Activated gamma-delta T cell treated with anti-CD3 and anti-CD28 coated beads, Interleukin-2, amount 50 U/mL, for 16 hours (primary cell): ENCODE measurements around the gene TSR3.
A peak's percentile ranks its signal among the peaks of the same experiment; 100 is the strongest.

ENCODE experiments used
- DNase-seq: peaks from one replicate; pipeline ENCODE4 v3.0.0-alpha.2; 2020; ENCODE audit warnings: low read depth

The TSR3 gene

DNA sequence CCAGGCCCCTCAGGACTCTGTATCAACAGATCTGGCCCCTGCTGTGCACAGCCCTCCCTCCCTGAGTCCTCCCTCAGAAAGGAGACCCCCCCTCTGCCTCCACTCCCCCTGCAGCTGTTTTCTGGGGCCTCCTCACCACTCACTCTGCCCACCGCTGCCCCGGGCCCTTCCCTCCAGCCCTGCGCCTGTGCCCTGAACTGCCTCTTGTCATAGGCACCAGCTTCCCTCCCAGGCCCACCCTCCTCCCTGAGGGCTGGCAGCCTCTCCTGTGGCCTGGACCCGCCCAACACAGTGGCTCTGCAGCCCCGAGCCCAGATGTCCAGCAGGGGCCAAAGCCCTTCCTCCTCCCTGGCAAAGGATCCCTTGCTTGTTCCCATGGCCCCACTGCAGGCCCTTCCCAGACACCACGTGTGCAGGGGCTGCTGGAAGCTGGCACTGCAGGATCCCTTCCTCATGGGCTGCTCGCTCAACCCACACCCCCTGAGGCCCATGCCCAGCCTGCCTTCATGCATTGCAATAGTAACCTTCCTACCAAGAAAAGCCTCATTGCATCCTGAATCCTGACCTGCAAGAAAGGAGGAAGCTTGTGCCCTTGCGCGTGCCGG lies 25.8 kb upstream of the TSR3 start:
- no peak for DNase-seq

DNA sequence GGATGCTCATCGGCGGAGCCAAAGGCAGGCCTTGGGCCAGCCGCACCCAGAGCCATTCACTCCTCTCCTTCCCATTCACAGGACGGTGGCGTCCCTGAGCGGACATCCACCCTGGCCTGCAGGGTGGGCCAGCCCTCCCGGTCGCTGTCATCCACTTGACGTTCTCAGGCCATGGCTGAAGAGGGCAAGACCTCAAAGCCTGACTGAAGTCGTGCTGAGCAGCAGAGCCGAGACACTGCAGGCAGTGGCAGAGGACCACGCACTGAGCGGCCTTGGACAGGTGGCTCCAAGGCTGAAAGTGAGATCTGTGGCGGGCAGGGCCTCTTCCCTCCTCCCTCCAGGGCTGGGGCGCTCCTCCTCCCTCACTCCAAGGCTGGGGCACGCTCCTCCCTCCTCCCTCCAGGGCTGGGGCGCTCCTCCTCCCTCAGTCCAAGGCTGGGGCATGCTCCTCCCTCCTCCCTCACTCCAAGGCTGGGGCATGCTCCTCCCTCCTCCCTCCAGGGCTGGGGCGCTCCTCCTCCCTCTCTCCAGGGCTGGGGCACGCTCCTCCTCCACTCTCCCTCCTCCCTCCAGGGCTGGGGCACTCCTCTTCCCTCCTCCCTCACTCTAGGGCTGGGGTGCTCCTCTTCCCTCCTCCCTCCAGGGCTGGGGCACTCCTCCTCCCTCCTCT lies 24.2 kb upstream of the TSR3 start:
- DNase-seq: no peak

DNA sequence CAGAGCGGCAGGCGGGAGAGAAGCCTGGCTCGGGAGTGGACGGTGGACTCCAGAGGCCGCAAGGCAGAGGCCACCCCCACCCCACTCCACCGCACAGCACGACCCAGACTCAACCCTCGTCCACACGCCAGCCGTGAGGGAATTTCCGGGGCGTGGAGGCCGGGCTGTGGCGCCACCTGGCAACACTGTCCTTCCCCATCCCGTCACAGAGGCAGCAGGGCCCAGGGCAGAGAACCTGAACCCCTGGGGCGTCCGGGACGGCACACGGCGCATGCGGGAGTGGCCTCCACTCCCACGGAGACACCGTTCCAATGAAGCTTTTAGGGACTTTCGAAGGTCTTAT lies 23.6 kb upstream of the TSR3 start:
- no peak for DNase-seq

GRCh38 chr16:1374418-1375297 lies 23.0 kb upstream of the TSR3 start:
- DNase-seq: no peak

- DNase-seq: no peak
Measured at GRCh38 chr16:1372292-1372950, 20.7 kb upstream of the TSR3 start.

DNA sequence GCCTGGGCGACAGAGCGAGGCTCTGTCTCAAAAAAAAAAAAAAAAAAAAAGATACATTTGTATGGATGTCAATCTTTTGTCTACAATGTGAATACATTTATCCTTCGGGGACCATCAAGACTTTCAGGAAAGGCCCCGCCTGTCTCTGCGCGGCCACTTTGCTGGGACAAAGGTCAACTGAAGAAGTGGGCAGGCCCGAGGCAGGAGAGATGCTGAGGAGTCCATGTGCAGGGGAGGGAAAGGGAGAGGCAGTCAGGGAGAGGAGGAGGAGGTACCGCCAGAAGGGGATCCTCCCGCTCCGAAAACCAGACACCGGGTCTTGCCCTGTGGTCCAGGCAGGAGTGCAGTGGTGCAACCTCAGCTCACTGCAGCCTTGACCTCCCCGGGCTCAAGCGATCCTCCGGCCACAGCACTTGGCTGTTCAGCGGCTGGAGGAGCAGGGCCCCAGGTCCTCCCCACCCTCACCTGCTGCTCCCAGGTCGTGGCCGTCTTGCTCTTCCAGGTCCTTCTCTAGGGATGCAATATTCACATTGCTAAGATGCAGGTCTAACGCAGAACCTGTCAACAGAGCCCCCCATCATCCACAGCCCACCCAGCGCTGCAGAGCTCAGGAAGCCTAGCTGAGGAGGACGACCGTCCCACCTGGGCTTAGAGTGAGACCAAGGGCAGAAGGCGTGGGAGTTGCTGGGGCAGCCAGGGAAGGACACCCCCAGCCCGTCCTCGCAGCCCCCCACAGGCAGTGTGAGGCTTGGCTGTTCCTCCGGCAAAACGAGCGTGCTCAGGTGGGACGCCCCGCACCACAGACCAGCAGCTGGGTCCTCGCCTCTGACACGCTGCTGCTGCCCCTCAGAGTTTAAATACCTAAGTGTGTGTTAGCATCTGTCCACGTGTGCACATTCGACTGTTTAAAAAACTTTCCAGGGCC lies 19.6 kb upstream of the TSR3 start:
- no peak for DNase-seq

DNA sequence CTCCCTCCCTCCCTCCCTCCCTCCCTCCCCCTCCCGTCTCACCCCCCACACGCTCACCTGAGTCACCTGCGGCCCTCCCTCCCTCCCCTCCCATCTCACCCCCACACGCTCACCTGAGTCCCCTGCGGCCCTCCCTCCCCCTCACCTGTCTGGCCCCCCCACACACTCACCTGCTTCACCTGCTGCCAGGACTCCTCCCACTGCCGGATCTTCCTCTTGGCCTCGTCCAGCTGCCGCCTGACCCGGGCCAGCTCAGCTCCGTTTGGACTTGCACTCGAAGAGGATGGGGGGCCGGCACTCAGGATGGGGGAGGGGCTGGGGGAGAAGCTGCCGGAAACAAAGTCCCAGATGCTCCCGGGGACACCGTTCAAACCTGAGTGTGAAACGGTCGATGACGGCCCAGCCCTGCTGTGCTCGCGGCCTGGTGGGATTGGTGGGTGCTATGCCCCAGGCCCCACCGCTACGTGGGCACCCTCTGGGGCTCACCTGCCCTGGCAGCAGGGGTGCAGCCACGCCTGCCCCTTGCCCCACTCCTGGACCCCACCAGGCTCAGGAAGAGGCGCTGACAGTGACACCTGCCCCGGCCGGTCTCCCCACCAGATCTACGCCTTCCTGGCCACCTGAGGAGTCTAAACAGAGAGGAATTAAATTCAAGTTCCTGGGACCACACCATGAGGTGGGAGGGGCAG lies 16.0 kb upstream of the TSR3 start:
- no peak for DNase-seq

DNA sequence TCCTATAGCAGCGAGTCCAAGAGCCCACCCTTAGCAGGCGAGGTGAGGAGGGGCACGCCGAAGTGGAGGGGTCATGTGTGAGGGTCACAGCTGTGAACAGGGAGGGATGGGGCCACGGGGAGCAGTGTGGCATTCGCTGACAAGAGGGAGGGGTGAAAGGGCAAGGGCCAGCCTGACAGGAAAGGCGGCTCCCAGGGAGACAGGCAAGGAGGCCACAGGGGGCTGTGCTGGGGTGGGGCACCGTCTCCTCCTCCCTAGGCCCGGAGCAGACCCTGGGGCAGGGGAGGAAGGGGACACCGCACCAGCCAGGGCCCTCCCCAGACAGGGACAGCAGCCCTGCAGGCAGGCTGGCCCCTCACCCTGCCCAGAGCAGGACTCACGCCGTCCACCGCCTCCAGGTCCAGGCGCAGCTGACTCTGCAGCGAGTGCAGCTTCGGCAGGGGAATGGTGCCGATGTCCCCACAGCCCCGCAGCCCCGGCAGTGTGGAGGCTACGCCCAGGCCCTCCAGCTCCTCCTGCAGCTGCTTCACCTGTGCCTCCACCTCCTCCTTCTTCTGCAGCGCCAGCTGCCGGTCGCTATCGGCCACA lies 15.1 kb upstream of the TSR3 start:
- DNase-seq: no peak

GRCh38 chr16:1366060-1366711 lies 14.5 kb upstream of the TSR3 start:
- no peak for DNase-seq

DNA sequence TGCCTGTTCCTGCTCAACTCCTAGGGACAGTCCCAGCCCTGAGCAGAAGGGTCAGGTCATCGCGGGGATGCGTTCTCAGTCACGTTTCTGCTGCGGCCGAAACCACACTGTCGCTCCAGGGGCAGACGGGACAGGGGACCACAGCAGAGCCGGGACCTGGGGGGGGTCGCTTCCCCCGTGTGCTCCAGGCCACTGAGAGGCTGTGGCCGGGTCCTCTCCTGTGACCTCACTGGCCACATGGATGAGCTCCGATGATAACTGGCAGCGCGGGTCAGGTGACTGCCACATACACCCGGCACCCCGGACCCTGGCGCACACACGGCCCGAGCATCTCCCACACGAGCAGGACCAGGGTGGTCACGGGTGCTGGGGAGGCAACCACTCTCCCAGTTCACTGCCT lies 12.8 kb upstream of the TSR3 start:
- DNase-seq: no peak

- peak; percentile 50 for DNase-seq
Measured at GRCh38 chr16:1363501-1364041, 11.9 kb upstream of the TSR3 start.

DNA sequence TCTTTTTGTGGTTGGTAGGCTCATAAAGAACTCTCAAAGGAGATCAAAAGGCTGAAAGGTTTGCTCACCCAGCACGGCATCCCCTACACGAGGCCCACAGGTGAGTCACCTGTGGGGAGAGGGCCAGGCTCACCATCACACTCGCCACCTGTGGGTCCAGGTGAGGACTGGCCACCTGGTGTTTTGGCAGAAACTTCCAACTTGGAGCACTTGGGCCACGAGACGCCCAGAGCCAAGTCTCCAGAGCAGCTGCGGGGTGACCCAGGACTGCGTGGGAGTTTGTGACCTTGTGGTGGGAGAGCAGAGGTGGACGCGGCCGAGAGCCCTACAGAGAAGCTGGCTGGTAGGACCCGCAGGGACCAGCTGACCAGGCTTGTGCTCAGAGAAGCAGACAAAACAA lies 11.1 kb upstream of the TSR3 start:
- no peak for DNase-seq

- no peak for DNase-seq
Measured at GRCh38 chr16:1361685-1362360, 10.1 kb upstream of the TSR3 start.

- no peak for DNase-seq
Measured at GRCh38 chr16:1357906-1358566, 6.4 kb upstream of the TSR3 start.

DNA sequence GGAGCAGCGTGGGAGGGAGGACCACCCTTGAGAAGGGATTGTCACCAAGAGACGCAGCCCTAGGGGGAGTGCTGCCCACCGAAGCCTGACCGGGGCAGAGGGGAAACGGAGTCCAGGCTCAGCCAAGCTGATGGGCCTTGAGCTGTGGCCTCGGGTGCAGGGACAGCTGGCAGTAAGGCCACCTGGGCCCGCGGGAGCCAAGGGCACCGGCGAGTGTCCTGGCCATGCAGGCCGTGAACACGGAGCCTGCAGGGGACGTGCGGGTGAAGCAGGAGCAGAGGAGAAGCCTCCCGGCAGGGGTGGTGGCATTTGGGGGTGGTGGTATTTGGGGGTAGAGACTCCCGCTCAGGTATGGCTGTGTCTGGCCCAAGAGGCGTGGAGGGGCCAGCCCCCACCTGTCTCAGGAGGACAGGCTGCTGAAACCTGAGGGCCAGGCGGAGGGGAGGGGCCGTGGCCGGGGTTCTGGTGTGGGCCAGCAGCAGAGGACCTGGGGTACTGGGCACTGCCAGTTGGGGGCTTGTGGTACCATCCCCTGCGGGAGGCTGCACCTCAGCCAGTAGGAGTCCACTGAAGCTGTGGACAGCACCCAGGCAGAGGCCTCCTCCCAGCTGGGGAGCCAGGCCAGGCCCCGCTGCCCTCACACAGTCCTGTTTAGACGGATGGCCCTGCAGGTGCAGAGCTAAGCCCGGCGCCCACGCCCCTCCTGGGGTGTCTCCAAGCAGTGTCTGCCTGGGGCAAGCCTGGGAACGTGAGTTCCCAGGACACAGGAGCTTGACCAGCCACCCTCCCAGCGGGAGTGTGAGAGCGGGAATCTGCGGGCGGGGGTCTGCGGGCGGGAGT lies 4.6 kb upstream of the TSR3 start:
- no peak for DNase-seq

DNA sequence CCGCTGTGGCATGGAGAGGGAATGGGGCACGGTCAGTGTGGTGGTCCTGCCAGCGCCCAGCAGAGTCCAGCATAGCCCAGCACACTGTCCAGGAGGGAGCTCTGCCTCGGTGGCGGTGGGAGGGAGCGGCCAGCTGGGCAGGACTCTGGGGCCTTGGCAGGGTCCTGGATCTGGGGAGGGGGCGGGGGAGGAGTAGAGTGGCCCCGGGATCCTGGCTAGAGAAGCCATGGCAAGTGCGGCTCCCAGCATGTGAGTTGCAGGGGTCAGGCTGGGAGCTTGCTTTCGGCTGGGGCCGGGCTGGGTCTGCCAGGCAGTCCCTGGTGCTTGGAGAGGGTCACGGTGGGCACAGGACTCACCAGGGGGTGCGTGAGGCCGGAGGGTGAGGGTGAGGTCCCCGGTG lies 3.9 kb upstream of the TSR3 start:
- DNase-seq: no peak

DNA sequence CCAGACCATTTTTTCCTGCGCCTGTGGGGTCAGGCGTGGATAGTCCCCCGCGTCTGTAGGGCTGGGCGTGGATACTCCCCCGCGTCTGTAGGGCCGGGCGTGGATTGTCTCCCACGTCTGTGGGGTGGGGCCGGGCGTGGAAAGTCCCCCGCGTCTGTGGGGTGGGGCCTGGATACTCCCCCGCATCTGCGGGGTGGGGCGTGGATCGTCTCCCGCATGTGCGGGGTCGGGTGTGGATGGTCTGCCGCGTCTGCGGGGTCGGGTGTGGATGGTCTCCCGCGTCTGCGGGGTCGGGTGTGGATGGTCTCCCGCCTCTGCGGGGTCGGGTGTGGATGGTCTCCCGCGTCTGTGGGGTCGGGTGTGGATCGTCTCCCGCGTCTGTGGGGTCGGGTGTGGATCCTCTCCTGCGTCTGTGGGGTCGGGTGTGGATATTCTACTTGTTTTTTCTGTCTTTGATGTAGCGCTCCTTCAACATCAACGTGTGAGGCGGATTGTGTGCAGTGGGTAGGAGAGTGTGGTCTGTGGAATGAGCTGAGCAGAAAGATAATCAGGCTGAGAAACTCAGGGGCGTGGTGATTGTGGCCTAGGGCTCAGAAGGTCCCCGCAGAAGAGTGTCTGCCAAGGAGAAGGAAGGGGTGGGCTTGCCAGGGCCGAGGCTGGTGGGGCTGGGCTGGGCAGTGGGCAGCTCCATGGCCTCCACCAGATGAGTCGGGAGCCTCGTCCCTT lies 3.3 kb upstream of the TSR3 start:
- no peak for DNase-seq
